ENCODE measurements around the gene NRG3. TPM values are rescaled to one million over a fixed set of nuclear protein-coding genes. Genes with fewer than 3 reads are reported as not detected.

Gene NRG3
- total RNA-seq, 1 donor from 2014 or later = 0.74 TPM

GRCh38 chr10:81915504-81915897, 40.5 kb downstream of the NRG3 start:
- Mint-ChIP-seq H3K9me3 (no peaks in the 10 kb centered on the region), H3K27ac (no peak overlapping the region), H3K4me1 (no peaks in the 10 kb centered on the region), H3K4me3 (no peak overlapping the region), H3K27me3 (ENCODE audit: low read depth) (peaks cover 7% of the 10 kb centered on the region), H3K36me3 (no peaks in the 10 kb centered on the region)
- no peak for DNase-seq (ENCODE audit: low spot score in 2 of 2, unreplicated experiment in 2 of 2)
- TF ChIP-seq CTCF (IDR thresholded peaks at IDR 0.05; ENCODE audit: unreplicated experiment) = no peak

- no peak overlapping the region for H3K4me3 Mint-ChIP-seq
- no peaks in the 10 kb centered on the region for H3K4me1 Mint-ChIP-seq
- no peak for DNase-seq (ENCODE audit: low spot score in 2 of 2, unreplicated experiment in 2 of 2)
- H3K27me3 Mint-ChIP-seq (ENCODE audit: low read depth) = peaks cover under 1% of the 10 kb centered on the region
- H3K9me3 Mint-ChIP-seq = no peaks in the 10 kb centered on the region
- TF ChIP-seq CTCF (IDR thresholded peaks at IDR 0.05; ENCODE audit: unreplicated experiment) = no peak
- H3K27ac Mint-ChIP-seq = no peak overlapping the region
- no peaks in the 10 kb centered on the region for H3K36me3 Mint-ChIP-seq
Measured at GRCh38 chr10:81917666-81918065, 42.7 kb downstream of the NRG3 start.

GRCh38 chr10:81918766-81919165, 43.8 kb downstream of the NRG3 start:
- no peak overlapping the region for H3K4me3 Mint-ChIP-seq
- H3K4me1 Mint-ChIP-seq = no peaks in the 10 kb centered on the region
- no peaks in the 10 kb centered on the region for H3K9me3 Mint-ChIP-seq
- H3K27ac Mint-ChIP-seq = no peak overlapping the region
- no peak for TF ChIP-seq CTCF (IDR thresholded peaks at IDR 0.05; ENCODE audit: unreplicated experiment)
- H3K36me3 Mint-ChIP-seq = no peaks in the 10 kb centered on the region
- no peak for DNase-seq (ENCODE audit: low spot score in 2 of 2, unreplicated experiment in 2 of 2)
- H3K27me3 Mint-ChIP-seq (ENCODE audit: low read depth) = no peaks in the 10 kb centered on the region

- no peak for DNase-seq (ENCODE audit: low spot score in 2 of 2, unreplicated experiment in 2 of 2)
- Mint-ChIP-seq H3K27ac (no peak overlapping the region), H3K4me3 (no peak overlapping the region), H3K4me1 (no peaks in the 10 kb centered on the region), H3K27me3 (ENCODE audit: low read depth) (no peaks in the 10 kb centered on the region), H3K9me3 (no peaks in the 10 kb centered on the region), H3K36me3 (no peaks in the 10 kb centered on the region)
- TF ChIP-seq CTCF (IDR thresholded peaks at IDR 0.05; ENCODE audit: unreplicated experiment) = peak; percentile 49
Measured at GRCh38 chr10:81920213-81920829, 45.3 kb downstream of the NRG3 start.

GRCh38 chr10:81928119-81928518, 53.1 kb downstream of the NRG3 start:
- Mint-ChIP-seq H3K4me3 (no peak overlapping the region), H3K27me3 (ENCODE audit: low read depth) (peaks cover 8% of the 10 kb centered on the region), H3K27ac (no peak overlapping the region), H3K36me3 (no peaks in the 10 kb centered on the region), H3K9me3 (no peaks in the 10 kb centered on the region), H3K4me1 (no peaks in the 10 kb centered on the region)
- no peak for TF ChIP-seq CTCF (IDR thresholded peaks at IDR 0.05; ENCODE audit: unreplicated experiment)
- DNase-seq (ENCODE audit: low spot score in 2 of 2, unreplicated experiment in 2 of 2) = no peak

- Mint-ChIP-seq H3K27me3 (ENCODE audit: low read depth) (peaks cover 13% of the 10 kb centered on the region), H3K36me3 (no peaks in the 10 kb centered on the region), H3K27ac (no peak overlapping the region), H3K4me3 (no peak overlapping the region), H3K4me1 (no peaks in the 10 kb centered on the region), H3K9me3 (peaks cover 8% of the 10 kb centered on the region)
- no peak for TF ChIP-seq CTCF (IDR thresholded peaks at IDR 0.05; ENCODE audit: unreplicated experiment)
- DNase-seq (ENCODE audit: low spot score in 2 of 2, unreplicated experiment in 2 of 2) = no peak
Measured at GRCh38 chr10:81943583-81943982, 68.6 kb downstream of the NRG3 start.

Measured in mesothelial cell of epicardium (in vitro differentiated cells).